Esophagus muscularis mucosa (tissue), 4 donors: ENCODE results near the gene PRMT5. TPM values are rescaled to one million over a fixed set of nuclear protein-coding genes. Genes with fewer than 3 reads are reported as not detected.

Experiments
- DNase-seq: peaks from one replicate; pipeline ENCODE4 v3.0.0-alpha.2; 2017; ENCODE audit errors: extremely low spot score
- H3K27ac ChIP-seq, 4 donors: fragments of 200-600 bp; sonication (generic); replicated peaks in 1 of 4; 1 replicate in 3 of 4; 2 replicates in 1 of 4; pipeline ENCODE4 v1.5.1; 2016 to 2019; ENCODE audit warnings: mild to moderate bottlenecking in 1 of 4
- H3K27me3 ChIP-seq, 4 donors: fragments of 200-600 bp; sonication (generic); one replicate each; pipeline versions ENCODE4 v1.5.1 to v1.6.0; 2016 to 2019
- H3K36me3 ChIP-seq, 4 donors: fragments of 200-600 bp; sonication (generic); one replicate each; pipeline ENCODE4 v1.5.1; 2016 to 2019
- H3K4me1 ChIP-seq, 4 donors: fragments of 200-600 bp; sonication (generic); one replicate each; pipeline ENCODE4 v1.5.1; 2016 to 2019
- H3K4me3 ChIP-seq, 4 donors: fragments of 200-600 bp; sonication (generic); 1 replicate in 2 of 4; 2 replicates in 2 of 4; pipeline ENCODE4 v1.5.1; 2016 to 2019; ENCODE audit warnings: mild to moderate bottlenecking in 4 of 4, moderate library complexity in 1 of 4
- H3K9me3 ChIP-seq, 4 donors: fragments of 200-600 bp; sonication (generic); 1 replicate in 3 of 4; 2 replicates in 1 of 4; pipeline ENCODE4 v1.5.1; 2016 to 2019
- CTCF ChIP-seq, 3 experiments: fragments of 200-600 bp in 2 of 3; fragments of 450-650 bp in 1 of 3; sonication (generic) in 2 of 3; IDR thresholded peaks; one replicate each; pipeline ENCODE4 v1.5.1; 2017 to 2019; ENCODE audit warnings: antibody characterized with exemption in 3 of 3, mild to moderate bottlenecking in 2 of 3, moderate library complexity in 1 of 3
- EP300 ChIP-seq: sonication (generic); formaldehyde crosslinking; IDR thresholded peaks from one replicate; pipeline ENCODE4 v1.6.1; 2017; ENCODE audit warnings: antibody characterized with exemption
- POLR2A ChIP-seq: fragments of 450-650 bp; IDR thresholded peaks from one replicate; pipeline ENCODE4 v1.6.1; 2017; ENCODE audit warnings: antibody characterized with exemption, moderate library complexity, mild to moderate bottlenecking, low read depth
- POLR2AphosphoS5 ChIP-seq, 2 donors: sonication (generic); formaldehyde crosslinking; IDR thresholded peaks; one replicate each; pipeline ENCODE4 v1.6.1; 2017; ENCODE audit warnings: antibody characterized with exemption in 2 of 2
- whole genome bisulfite sequencing: methylation state at CpG from one replicate; pipeline ENCODE4 v1.1.5; 2018; 5-methylcytosine and 5-hydroxymethylcytosine counted together
- intact Hi-C: fragments of 100-400 bp; cut with DNase I; formaldehyde crosslinking; loops from one replicate; pipeline ENCODE4 v1.15.1; 2023
- total RNA-seq, 4 donors: library from RNA; depleted of rRNA; stranded (reverse); fragments of >200 nt; gene quantifications; one replicate each; pipeline versions ENCODE4 v1.1.0 to v1.2.1, GENCODE V29; 2016

PRMT5 gene
- total RNA-seq, 4 donors from 2014 or later, result 35.5 to 51.0 (median 44.8) TPM

- H3K27ac ChIP-seq, result peak overlapping the region; percentile 62 to 76 (median 66)
- H3K9me3 ChIP-seq, result no peaks in the 10 kb centered on the region
- no peak overlapping the region for H3K4me3 ChIP-seq
- WGBS, result 41% methylated on average over 8 of the region's 8 CpGs
- no peaks in the 10 kb centered on the region for H3K27me3 ChIP-seq
- peaks cover 28 to 33% (median 31%) of the 10 kb centered on the region in 4 donors for H3K36me3 ChIP-seq
- TF ChIP-seq POLR2AphosphoS5 (IDR thresholded peaks at IDR 0.05) (peak; percentile 7 to 52), EP300 (no peak)
- H3K4me1 ChIP-seq, result peaks cover 9 to 37% (median 31%) of the 10 kb centered on the region in 4 donors
- no peak for DNase-seq
- intact Hi-C loops, result no loop called here
Measured at GRCh38 chr14:22898302-22899090, 30.7 kb downstream of the PRMT5 start.

- intact Hi-C loops, result loop anchor here (2.0 kb wide), 1 partner anchor 23 kb away; no protein-coding TSS in a partner anchor
- WGBS, result 100% methylated on average over 1 of the region's 1 CpG
- H3K4me1 ChIP-seq, result peaks cover 9 to 37% (median 31%) of the 10 kb centered on the region in 4 donors
- H3K27ac ChIP-seq, result no peak overlapping the region
- H3K9me3 ChIP-seq, result no peaks in the 10 kb centered on the region
- DNase-seq, result no peak
- peaks cover 17 to 22% (median 20%) of the 10 kb centered on the region in 4 donors for H3K36me3 ChIP-seq
- H3K27me3 ChIP-seq, result no peaks in the 10 kb centered on the region
- TF ChIP-seq EP300 (no peak), POLR2AphosphoS5 (IDR thresholded peaks at IDR 0.05) (no peak), POLR2A (no peak), CTCF (IDR thresholded peaks at IDR 0.05) (no peak)
- no peak overlapping the region for H3K4me3 ChIP-seq
Measured at GRCh38 chr14:22897357-22897756, 31.8 kb downstream of the PRMT5 start.

- intact Hi-C loops, result loop anchor here (2.0 kb wide), 1 partner anchor 22 kb away; no protein-coding TSS in a partner anchor
- no peak for DNase-seq
- Histone ChIP-seq H3K36me3 (peaks cover 11 to 16% (median 14%) of the 10 kb centered on the region in 4 donors), H3K27ac (no peak overlapping the region), H3K9me3 (no peaks in the 10 kb centered on the region), H3K4me3 (no peak overlapping the region), H3K27me3 (no peaks in the 10 kb centered on the region), H3K4me1 (peaks cover 9 to 37% (median 31%) of the 10 kb centered on the region in 4 donors)
- TF ChIP-seq POLR2AphosphoS5 (IDR thresholded peaks at IDR 0.05), result no peak
- WGBS, result 79% methylated on average over 3 of the region's 3 CpGs
Measured at GRCh38 chr14:22896760-22897159, 32.4 kb downstream of the PRMT5 start.

GRCh38 chr14:22896356-22896755 lies 32.8 kb downstream of the PRMT5 start:
- no peaks in the 10 kb centered on the region for H3K27me3 ChIP-seq
- DNase-seq, result no peak
- H3K27ac ChIP-seq, result no peak overlapping the region
- no peak overlapping the region for H3K4me3 ChIP-seq
- H3K9me3 ChIP-seq, result no peaks in the 10 kb centered on the region
- H3K4me1 ChIP-seq, result peaks cover 9 to 37% (median 31%) of the 10 kb centered on the region in 4 donors
- 54% methylated on average over 5 of the region's 5 CpGs for WGBS
- TF ChIP-seq POLR2AphosphoS5 (IDR thresholded peaks at IDR 0.05) (no peak), POLR2A (no peak), CTCF (IDR thresholded peaks at IDR 0.05) (no peak), EP300 (no peak)
- intact Hi-C loops, result loop anchor here (2.0 kb wide), 1 partner anchor 22 kb away; no protein-coding TSS in a partner anchor
- H3K36me3 ChIP-seq, result peaks cover 7 to 12% (median 10%) of the 10 kb centered on the region in 4 donors

- Histone ChIP-seq H3K9me3 (no peaks in the 10 kb centered on the region), H3K36me3 (peaks cover 0 to 2% (median under 1%) of the 10 kb centered on the region in 4 donors), H3K27me3 (no peaks in the 10 kb centered on the region), H3K4me3 (no peak overlapping the region), H3K4me1 (peaks cover 9 to 36% (median 31%) of the 10 kb centered on the region in 4 donors), H3K27ac (no peak overlapping the region)
- 100% methylated on average over 1 of the region's 1 CpG for WGBS
- no peak for TF ChIP-seq CTCF (IDR thresholded peaks at IDR 0.05)
- TF ChIP-seq POLR2AphosphoS5 (IDR thresholded peaks at IDR 0.05), result no peak
- TF ChIP-seq EP300, result no peak
- no peak for TF ChIP-seq POLR2A
- intact Hi-C loops, result no loop called here
- no peak for DNase-seq
Measured at GRCh38 chr14:22895402-22895801, 33.8 kb downstream of the PRMT5 start.
